Endothelial cell of umbilical vein (primary cell): Measurements from ENCODE around the gene RNASEH1. TPM values are rescaled to one million over a fixed set of nuclear protein-coding genes. Genes with fewer than 3 reads are reported as not detected.

ENCODE experiments used
- BruUV-seq: library from RNA; stranded (reverse); fragments of 400-500 nt; replicated peaks from 2 replicates; lab custom pipeline; 2021; lab: Mats Ljungman, UMichigan
- CTCF ChIA-PET: fragments of 300-600, 350-600 bp; sonication (Branson Sonifier 250); formaldehyde crosslinking; loops from one replicate; lab custom pipeline; 2021; ENCODE audit warnings: antibody characterized with exemption, inconsistent platforms; lab: Charles Lee
- POLR2A ChIA-PET: fragments of 300-600, 350-600 bp; sonication (Branson Sonifier 250); formaldehyde crosslinking; loops from one replicate; lab custom pipeline; 2021; ENCODE audit warnings: antibody characterized with exemption, inconsistent platforms; lab: Charles Lee
- DNase-seq: peaks from one replicate; pipeline ENCODE4 v3.0.0-alpha.2; 2011; ENCODE audit warnings: low read depth, low spot score
- FAIRE-seq: peaks from 2 replicates; lab custom pipeline; 2011; peaks lifted over from hg19 to GRCh38; lab: Jason Lieb, UNC
- H2AFZ ChIP-seq: 2 replicates; pipeline ENCODE4 v1.6.0; 2012; ENCODE audit warnings: low read depth, low read length, control low read depth, inconsistent platforms
- H3K27ac ChIP-seq: 2 replicates; pipeline ENCODE4 v1.5.1; 2011; ENCODE audit warnings: low read depth, mild to moderate bottlenecking, control low read depth, low read length, moderate library complexity; ENCODE audit not compliant: insufficient read depth
- H3K27me3 ChIP-seq, 2 experiments: 2 replicates each; pipeline versions ENCODE4 v1.6.0 to v1.6.1; 2011; ENCODE audit warnings: low read length in 2 of 2, mixed read lengths in 1 of 2; ENCODE audit not compliant: control insufficient read depth in 2 of 2, insufficient read depth in 2 of 2
- H3K36me3 ChIP-seq, 2 experiments: 2 replicates in 1 of 2; 3 replicates in 1 of 2; pipeline ENCODE4 v1.5.1; 2011; ENCODE audit warnings: low read length in 2 of 2, mild to moderate bottlenecking in 1 of 2, moderate library complexity in 1 of 2; ENCODE audit not compliant: control insufficient read depth in 2 of 2, insufficient read depth in 2 of 2; ENCODE audit errors: extremely low read depth in 1 of 2
- H3K4me1 ChIP-seq: 3 replicates; pipeline ENCODE4 v1.5.1; 2011; ENCODE audit warnings: mild to moderate bottlenecking, low read length; ENCODE audit not compliant: control insufficient read depth, insufficient read depth; ENCODE audit errors: extremely low read depth
- H3K4me2 ChIP-seq: 2 replicates; pipeline ENCODE4 v1.6.1; 2011; ENCODE audit warnings: low read length, control low read depth, mixed read lengths; ENCODE audit not compliant: insufficient read depth
- H3K4me3 ChIP-seq, 3 experiments: fragments of 200-600 bp in 1 of 3; sonication (generic), shearing (Covaris generic) in 1 of 3; replicated peaks in 1 of 3; 2 replicates each; pipeline ENCODE4 v1.5.1; 2011 to 2016; ENCODE audit warnings: control low read depth in 3 of 3, low read length in 3 of 3, mild to moderate bottlenecking in 2 of 3, inconsistent platforms in 1 of 3, low read depth in 1 of 3, moderate library complexity in 1 of 3; ENCODE audit not compliant: insufficient read depth in 1 of 3
- H3K79me2 ChIP-seq: 2 replicates; pipeline ENCODE4 v1.6.0; 2012; ENCODE audit warnings: low read length, inconsistent platforms; ENCODE audit not compliant: control insufficient read depth, insufficient read depth
- H3K9ac ChIP-seq: replicated peaks from 2 replicates; pipeline ENCODE3; 2011; ENCODE audit warnings: low read length, control low read depth; ENCODE audit not compliant: insufficient read depth; ENCODE audit errors: extremely low read depth
- H3K9me1 ChIP-seq: replicated peaks from 3 replicates; pipeline ENCODE4 v1.6.0; 2011; ENCODE audit warnings: mild to moderate bottlenecking, low read length; ENCODE audit not compliant: control insufficient read depth, insufficient read depth; ENCODE audit errors: extremely low read depth
- H3K9me3 ChIP-seq: replicated peaks from 2 replicates; pipeline ENCODE4 v1.5.1; 2012; ENCODE audit warnings: low read length, inconsistent platforms; ENCODE audit not compliant: control insufficient read depth, insufficient read depth
- H4K20me1 ChIP-seq: replicated peaks from 2 replicates; pipeline ENCODE3; 2011; ENCODE audit warnings: mild to moderate bottlenecking, low read length; ENCODE audit not compliant: control insufficient read depth, insufficient read depth; ENCODE audit errors: extremely low read depth
- CTCF ChIP-seq, 2 donors: IDR thresholded peaks; 1 replicate in 1 of 2; 2 replicates in 1 of 2; pipeline ENCODE4 v1.5.1; 2011; ENCODE audit warnings: low read length in 2 of 2, mild to moderate bottlenecking in 2 of 2, moderate library complexity in 2 of 2, control low read depth in 1 of 2, inconsistent platforms in 1 of 2, low read depth in 1 of 2; ENCODE audit not compliant: insufficient read depth in 1 of 2; ENCODE audit errors: extremely low read depth in 1 of 2
- EZH2 ChIP-seq: IDR thresholded peaks from 2 replicates; pipeline ENCODE4 v1.6.1; 2012; ENCODE audit warnings: borderline replicate concordance, low read depth, mild to moderate bottlenecking, moderate library complexity, low read length, inconsistent platforms; ENCODE audit not compliant: severe bottlenecking
- GATA2 ChIP-seq: IDR thresholded peaks from 2 replicates; pipeline ENCODE4 v1.7.0; 2011; ENCODE audit warnings: low read depth, mild to moderate bottlenecking, moderate library complexity, mixed read lengths, low read length; ENCODE audit not compliant: insufficient read length, insufficient read depth
- JUN ChIP-seq: IDR thresholded peaks from 2 replicates; pipeline ENCODE4 v1.6.1; 2011; ENCODE audit warnings: borderline replicate concordance, low read depth; ENCODE audit not compliant: insufficient read length, insufficient read depth
- POLR2A ChIP-seq: IDR thresholded peaks from 2 replicates; pipeline ENCODE4 v1.6.1; 2012; ENCODE audit warnings: low read depth, mild to moderate bottlenecking, control low read depth, low read length
- POLR2AphosphoS5 ChIP-seq: IDR thresholded peaks from 2 replicates; pipeline ENCODE4 v1.6.1; 2012; ENCODE audit warnings: low read depth, mild to moderate bottlenecking, control low read depth, low read length, moderate library complexity; ENCODE audit not compliant: insufficient read depth
- dilution Hi-C: fragments of 300-500 bp; cut with MboI; formaldehyde crosslinking; loops from one replicate; pipeline ENCODE4 v1.15.0; 2019; ENCODE audit warnings: low sequenced_read_pairs; ENCODE audit not compliant: extremely low pct_ligation_motif_present
- intact Hi-C: fragments of 100-400 bp; cut with micrococcal nuclease; formaldehyde crosslinking; loops from one replicate; pipeline ENCODE4 v1.10.0; 2022
- polyA plus RNA-seq, 4 experiments: library from polyadenylated mRNA; depleted of rRNA in 3 of 4; stranded (reverse) in 3 of 4; unstranded in 1 of 4; fragments of >200 nt; gene quantifications; 2 replicates each; pipeline versions ENCODE4 v1.2.1 to v1.2.3, GENCODE V29; 2011 to 2012; ENCODE audit warnings: missing spikeins in 1 of 4
- total RNA-seq: library from RNA; stranded (reverse); gene quantifications from 2 replicates; pipeline ENCODE4 v1.2.3, GENCODE V29; 2021
- TF ChIP-seq, protein P1 (sequence below): IDR thresholded peaks from 2 replicates; pipeline ENCODE4 v1.6.1; 2011; ENCODE audit not compliant: insufficient read depth, insufficient read length

RNASEH1 gene
- total and polyA plus RNA-seq, 2 donors (not counting 3 experiments of a cell fraction or from before 2014, with no cell fraction given) = 12.8 to 30.8 TPM

GRCh38 chr2:3503046-3503445, 55.1 kb downstream of the RNASEH1 start:
- no peaks in the 10 kb centered on the region for H3K9me1 ChIP-seq
- H3K4me1 ChIP-seq = no peaks in the 10 kb centered on the region
- H3K4me3 ChIP-seq = no peak overlapping the region
- no peaks in the 10 kb centered on the region for H3K27me3 ChIP-seq
- FAIRE-seq (no peak), DNase-seq (no peak)
- ChIA-PET POLR2A (no interaction called here), CTCF (no interaction called here)
- no peak overlapping the region for H3K9ac ChIP-seq
- TF ChIP-seq GATA2 = no peak
- TF ChIP-seq POLR2AphosphoS5 = no peak
- H3K27ac ChIP-seq = no peak overlapping the region
- intact Hi-C loops (no loop called here), dilution Hi-C loops (no loop called here)
- H3K9me3 ChIP-seq = no peaks in the 10 kb centered on the region
- H3K36me3 ChIP-seq = peaks cover 6 to 17% of the 10 kb centered on the region in 2 experiments
- H2AFZ ChIP-seq = no peak overlapping the region
- H4K20me1 ChIP-seq = no peaks in the 10 kb centered on the region
- no peaks in the 10 kb centered on the region for H3K79me2 ChIP-seq
- H3K4me2 ChIP-seq = no peak overlapping the region
- no TSS peak for BruUV-seq

- no peak for FAIRE-seq
Observed at GRCh38 chr2:3500326-3500899, 57.7 kb downstream of the RNASEH1 start.

More at GRCh38 chr2:3500326-3500899, 57.7 kb downstream of the RNASEH1 start:
- intact Hi-C loops (no loop called here), dilution Hi-C loops (no loop called here)
- Histone ChIP-seq H3K4me3 (no peak overlapping the region), H3K79me2 (no peaks in the 10 kb centered on the region), H3K27me3 (no peaks in the 10 kb centered on the region), H4K20me1 (no peaks in the 10 kb centered on the region), H3K9me3 (no peaks in the 10 kb centered on the region), H2AFZ (no peak overlapping the region), H3K27ac (no peak overlapping the region), H3K9ac (no peak overlapping the region), H3K36me3 (peaks cover 6 to 23% of the 10 kb centered on the region in 2 experiments), H3K4me2 (no peak overlapping the region), H3K9me1 (no peaks in the 10 kb centered on the region), H3K4me1 (no peaks in the 10 kb centered on the region)
- TF ChIP-seq CTCF (IDR thresholded peaks at IDR 0.05; ENCODE audit: extremely low read depth in 1 of 2, insufficient read depth in 1 of 2, low read depth in 1 of 2, low read length in 2 of 2) (no peak), GATA2 (no peak), JUN (no peak), EZH2 (no peak), POLR2A (no peak)
- TF ChIP-seq, protein P1, sequence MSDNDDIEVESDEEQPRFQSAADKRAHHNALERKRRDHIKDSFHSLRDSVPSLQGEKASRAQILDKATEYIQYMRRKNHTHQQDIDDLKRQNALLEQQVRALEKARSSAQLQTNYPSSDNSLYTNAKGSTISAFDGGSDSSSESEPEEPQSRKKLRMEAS = no peak
- ChIA-PET POLR2A (no interaction called here), CTCF (no interaction called here)
- no TSS peak for BruUV-seq
- no peak for DNase-seq
